ENCODE results near the gene DOHH.

DNA sequence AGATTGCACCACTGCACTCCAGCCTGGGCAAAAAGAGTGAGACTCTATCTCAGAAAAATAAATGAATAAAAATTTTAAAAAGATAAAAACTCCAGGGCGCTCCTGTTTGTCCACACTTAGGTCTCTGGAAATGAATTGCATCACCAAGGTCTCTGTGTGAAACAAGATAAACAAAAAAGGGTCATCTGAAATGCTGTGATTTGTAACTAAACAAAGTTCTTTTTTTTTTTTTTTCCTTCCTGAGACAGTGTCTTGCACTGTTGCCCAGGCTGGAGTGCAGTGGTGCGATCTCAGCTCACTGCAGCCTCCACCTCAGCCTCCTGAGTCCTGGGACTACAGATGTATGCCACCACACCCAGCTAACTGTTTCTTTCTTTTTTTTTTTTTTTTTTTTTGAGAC lies 17.2 kb upstream of the DOHH start:
- TF ChIP-seq POLR2A (IDR thresholded peaks at IDR 0.05; ENCODE audit: low read depth, low read length) (no peak), CTCF (IDR thresholded peaks at IDR 0.05; ENCODE audit: extremely low read depth in 1 of 2, insufficient read depth in 1 of 2, low read depth in 1 of 2, low read length in 2 of 2) (no peak), EZH2 (IDR thresholded peaks at IDR 0.05; ENCODE audit: borderline replicate concordance, low read depth, low read length, severe bottlenecking) (no peak), POLR2AphosphoS5 (IDR thresholded peaks at IDR 0.05; ENCODE audit: insufficient read depth, low read depth, low read length) (no peak)

Measured in endothelial cell of umbilical vein (primary cell).